ENCODE measurements around the gene NOTUM.
A peak's percentile ranks its signal among the peaks of the same experiment; 100 is the strongest.

Gene NOTUM

GRCh38 chr17:81961087-81961511 is at the start of gene NOTUM:
Gene NOTUM (minus strand): TSS chr17:81961187. CDS start chr17:81960909, 278 bp downstream.
- DNase-seq = no peak

- DNase-seq = no peak
Observed at GRCh38 chr17:82009413-82009812, 48.4 kb upstream of the NOTUM start.

- DNase-seq = no peak
Observed at GRCh38 chr17:82008941-82009405, 48.0 kb upstream of the NOTUM start.

GRCh38 chr17:82008258-82008940 is 47.4 kb upstream of the NOTUM start:
- no peak for DNase-seq

GRCh38 chr17:82007495-82008257 is 46.7 kb upstream of the NOTUM start:
- DNase-seq = no peak

GRCh38 chr17:82007228-82007494 is 46.2 kb upstream of the NOTUM start:
- no peak for DNase-seq

GRCh38 chr17:82006468-82007227 is 45.7 kb upstream of the NOTUM start:
- DNase-seq = no peak

- DNase-seq = no peak
Observed at GRCh38 chr17:82005701-82006348, 44.8 kb upstream of the NOTUM start.

GRCh38 chr17:82004517-82005455 is 43.8 kb upstream of the NOTUM start:
- DNase-seq = no peak

GRCh38 chr17:82003411-82004381 is 42.7 kb upstream of the NOTUM start:
- peak; percentile 26 for DNase-seq

GRCh38 chr17:82001571-82002056 is 40.6 kb upstream of the NOTUM start:
- DNase-seq = no peak

- no peak for DNase-seq
Observed at GRCh38 chr17:82000803-82001570, 40.0 kb upstream of the NOTUM start.

- no peak for DNase-seq
Observed at GRCh38 chr17:81999976-82000802, 39.2 kb upstream of the NOTUM start.

GRCh38 chr17:81999587-81999975 is 38.6 kb upstream of the NOTUM start:
- DNase-seq = no peak

GRCh38 chr17:81998691-81999438 is 37.9 kb upstream of the NOTUM start:
- no peak for DNase-seq

- no peak for DNase-seq
Observed at GRCh38 chr17:81998212-81998611, 37.2 kb upstream of the NOTUM start.

GRCh38 chr17:81996757-81997441 is 35.9 kb upstream of the NOTUM start:
- DNase-seq = no peak

All from activated CD4-positive, alpha-beta T cell treated with anti-CD3 and anti-CD28 coated beads, Interleukin-2, amount 50 U/mL, for 16 hours (primary cell).